Measurements from ENCODE around the gene CAPN14. TPM values are rescaled to one million over a fixed set of nuclear protein-coding genes. Genes with fewer than 3 reads are reported as not detected.

Gene CAPN14
- polyA plus RNA-seq, 1 of the 3 experiments (the other 2 are of a cell fraction), result 0.08 TPM

- no peak for TF ChIP-seq TAF1 (IDR thresholded peaks at IDR 0.05; ENCODE audit: borderline replicate concordance, low read depth, low read length)
These were observed 15.9 kb upstream of the CAPN14 start (continued) for GRCh38 chr2:31233231-31233630.

- Histone ChIP-seq H3F3A (replicated peaks; ENCODE audit: insufficient read depth) (no peaks in the 10 kb centered on the region), H3K79me2 (ENCODE audit: insufficient read depth) (peaks cover 32% of the 10 kb centered on the region), H4K20me1 (ENCODE audit: insufficient read depth) (peaks cover 17% of the 10 kb centered on the region), H3K36me3 (replicated peaks in 1 of 2; ENCODE audit: control insufficient read depth in 1 of 2, insufficient read depth in 2 of 2, low read length in 1 of 2) (peaks cover 2 to 3% of the 10 kb centered on the region in 2 experiments), H3K4me2 (no peak overlapping the region), H3K27me3 (ENCODE audit: insufficient read depth) (no peaks in the 10 kb centered on the region), H3K9me2 (no peaks in the 10 kb centered on the region), H3K4me3 (ENCODE audit: low read depth in 2 of 2, low read length in 1 of 2) (no peak overlapping the region), H3K9me3 (no peaks in the 10 kb centered on the region), H3K4me1 (ENCODE audit: control insufficient read depth in 1 of 2, insufficient read depth in 2 of 2, low read depth in 1 of 2, low read length in 1 of 2) (peaks cover 11 to 30% of the 10 kb centered on the region in 2 experiments; a peak in 3 of 4 replicates), H3K27ac (ENCODE audit: low read depth in 2 of 2, low read length in 1 of 2) (no peak overlapping the region), H2AFZ (ENCODE audit: low read depth) (no peak overlapping the region), H3K9ac (no peak overlapping the region)
- CTCF ChIA-PET, result interaction anchor here (1.1 to 12.4 kb wide), 13 partner anchors 9 to 1068 kb away, joined by 3 to 185 read pairs (median 9); no protein-coding TSS in a partner anchor
- no peak for DNase-seq
- POLR2A ChIA-PET, result no interaction called here
- TF ChIP-seq REST (IDR thresholded peaks at IDR 0.05; ENCODE audit: low read depth, low read length) (no peak), EZH2phosphoT487 (IDR thresholded peaks at IDR 0.05; ENCODE audit: borderline replicate concordance, low read depth) (no peak), NFIC (IDR thresholded peaks at IDR 0.05; ENCODE audit: borderline replicate concordance) (no peak), ELF1 (IDR thresholded peaks at IDR 0.05) (no peak), FOXM1 (IDR thresholded peaks at IDR 0.05; ENCODE audit: low read depth) (no peak), TCF12 (IDR thresholded peaks at IDR 0.05) (no peak), NRF1 (IDR thresholded peaks at IDR 0.05; ENCODE audit: low read depth, low read length) (no peak), RAD21 (IDR thresholded peaks at IDR 0.05; ENCODE audit: low read length) (no peak), RXRA (IDR thresholded peaks at IDR 0.05; ENCODE audit: borderline replicate concordance, low read depth) (no peak), YY1 (IDR thresholded peaks at IDR 0.05; ENCODE audit: low read depth) (no peak), MAX (IDR thresholded peaks at IDR 0.05; ENCODE audit: low read depth) (no peak), FOXJ3 (CRISPR knock-in tag; IDR thresholded peaks at IDR 0.05) (no peak), POLR2AphosphoS5 (IDR thresholded peaks at IDR 0.05; ENCODE audit: low read depth, low read length) (no peak), TEAD4 (IDR thresholded peaks at IDR 0.05; ENCODE audit: borderline replicate concordance, insufficient read depth) (no peak), CTCF (IDR thresholded peaks at IDR 0.05) (no peak), MXI1 (IDR thresholded peaks at IDR 0.05; ENCODE audit: low read depth, low read length) (no peak)
- TF ChIP-seq, protein P1, sequence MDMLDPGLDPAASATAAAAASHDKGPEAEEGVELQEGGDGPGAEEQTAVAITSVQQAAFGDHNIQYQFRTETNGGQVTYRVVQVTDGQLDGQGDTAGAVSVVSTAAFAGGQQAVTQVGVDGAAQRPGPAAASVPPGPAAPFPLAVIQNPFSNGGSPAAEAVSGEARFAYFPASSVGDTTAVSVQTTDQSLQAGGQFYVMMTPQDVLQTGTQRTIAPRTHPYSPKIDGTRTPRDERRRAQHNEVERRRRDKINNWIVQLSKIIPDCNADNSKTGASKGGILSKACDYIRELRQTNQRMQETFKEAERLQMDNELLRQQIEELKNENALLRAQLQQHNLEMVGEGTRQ (IDR thresholded peaks at IDR 0.05; ENCODE audit: borderline replicate concordance, low read depth, low read length), result no peak
- TF ChIP-seq, protein P2, sequence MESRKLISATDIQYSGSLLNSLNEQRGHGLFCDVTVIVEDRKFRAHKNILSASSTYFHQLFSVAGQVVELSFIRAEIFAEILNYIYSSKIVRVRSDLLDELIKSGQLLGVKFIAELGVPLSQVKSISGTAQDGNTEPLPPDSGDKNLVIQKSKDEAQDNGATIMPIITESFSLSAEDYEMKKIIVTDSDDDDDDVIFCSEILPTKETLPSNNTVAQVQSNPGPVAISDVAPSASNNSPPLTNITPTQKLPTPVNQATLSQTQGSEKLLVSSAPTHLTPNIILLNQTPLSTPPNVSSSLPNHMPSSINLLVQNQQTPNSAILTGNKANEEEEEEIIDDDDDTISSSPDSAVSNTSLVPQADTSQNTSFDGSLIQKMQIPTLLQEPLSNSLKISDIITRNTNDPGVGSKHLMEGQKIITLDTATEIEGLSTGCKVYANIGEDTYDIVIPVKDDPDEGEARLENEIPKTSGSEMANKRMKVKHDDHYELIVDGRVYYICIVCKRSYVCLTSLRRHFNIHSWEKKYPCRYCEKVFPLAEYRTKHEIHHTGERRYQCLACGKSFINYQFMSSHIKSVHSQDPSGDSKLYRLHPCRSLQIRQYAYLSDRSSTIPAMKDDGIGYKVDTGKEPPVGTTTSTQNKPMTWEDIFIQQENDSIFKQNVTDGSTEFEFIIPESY (IDR thresholded peaks at IDR 0.05; ENCODE audit: borderline replicate concordance, low read depth), result no peak
- WGBS (ENCODE audit: low lambda C conversion rate), result 82% methylated on average over 4 of the region's 4 CpGs
These were observed 15.3 kb upstream of the CAPN14 start for GRCh38 chr2:31232586-31232985.
